ENCODE results near the gene SBF2.
"Not testable (repeated sequence)": the region's sequence is repeated elsewhere in the genome, so short reads cannot be mapped to it uniquely, and the experiment has no call there.

The SBF2 gene

DNA sequence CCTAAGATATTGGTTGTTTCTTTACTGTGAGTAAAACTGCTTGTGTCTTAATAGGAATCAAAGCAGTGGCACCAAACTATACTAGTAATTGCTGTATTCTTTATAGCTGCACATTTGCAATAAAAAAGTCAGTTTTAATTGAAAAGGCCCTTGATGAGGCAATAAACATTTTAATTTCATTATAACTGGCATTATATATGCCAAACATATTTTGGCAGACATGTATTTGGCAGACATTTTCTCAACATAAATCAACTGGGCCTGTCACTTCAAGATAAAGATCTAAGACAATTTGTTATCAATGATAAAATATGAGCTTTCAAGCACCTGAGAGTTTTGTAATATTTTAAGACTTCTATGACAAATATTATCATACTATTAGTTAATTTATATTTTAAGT is 245.7 kb downstream of the SBF2 start:
- no peak for DNase-seq

DNA sequence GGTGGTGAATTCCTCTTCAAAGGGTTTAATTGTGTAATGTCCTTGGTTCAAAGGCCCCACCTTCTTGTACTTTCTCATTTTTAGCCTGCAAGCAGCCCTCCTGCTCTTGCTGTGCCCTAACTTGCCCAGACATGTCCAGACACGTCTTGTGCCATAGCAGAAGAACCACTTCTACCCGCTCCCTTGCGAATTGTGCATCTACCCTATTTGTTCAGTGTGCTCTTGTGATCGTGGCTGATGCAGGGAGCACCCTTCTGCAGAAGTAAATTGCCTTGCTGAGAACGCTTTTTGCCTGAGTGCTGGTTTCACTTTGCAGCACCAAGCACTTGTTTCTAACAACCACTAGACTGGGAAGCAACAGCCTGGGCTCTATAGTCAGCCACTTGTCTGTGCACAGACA is 249.4 kb downstream of the SBF2 start:
- DNase-seq = no peak

DNA sequence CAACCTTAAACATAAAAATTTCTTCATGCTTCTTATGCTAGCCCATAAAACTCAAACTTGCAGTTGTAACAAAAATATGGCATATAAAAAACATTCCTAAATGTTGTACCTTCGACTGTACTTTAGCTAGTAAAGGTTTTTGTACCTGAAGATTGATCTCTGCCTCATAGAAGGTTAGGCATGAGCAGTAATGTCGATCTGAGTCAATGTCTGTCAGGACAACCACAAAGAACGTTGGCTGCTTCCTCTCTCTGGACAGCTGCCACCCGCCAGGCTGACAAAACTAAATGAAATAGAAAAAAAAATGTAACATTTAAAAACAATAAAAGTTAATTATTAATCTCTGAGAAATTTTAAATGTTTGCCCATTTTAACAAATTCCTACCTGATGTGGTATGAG is 251.3 kb downstream of the SBF2 start:
- no peak for DNase-seq

DNA sequence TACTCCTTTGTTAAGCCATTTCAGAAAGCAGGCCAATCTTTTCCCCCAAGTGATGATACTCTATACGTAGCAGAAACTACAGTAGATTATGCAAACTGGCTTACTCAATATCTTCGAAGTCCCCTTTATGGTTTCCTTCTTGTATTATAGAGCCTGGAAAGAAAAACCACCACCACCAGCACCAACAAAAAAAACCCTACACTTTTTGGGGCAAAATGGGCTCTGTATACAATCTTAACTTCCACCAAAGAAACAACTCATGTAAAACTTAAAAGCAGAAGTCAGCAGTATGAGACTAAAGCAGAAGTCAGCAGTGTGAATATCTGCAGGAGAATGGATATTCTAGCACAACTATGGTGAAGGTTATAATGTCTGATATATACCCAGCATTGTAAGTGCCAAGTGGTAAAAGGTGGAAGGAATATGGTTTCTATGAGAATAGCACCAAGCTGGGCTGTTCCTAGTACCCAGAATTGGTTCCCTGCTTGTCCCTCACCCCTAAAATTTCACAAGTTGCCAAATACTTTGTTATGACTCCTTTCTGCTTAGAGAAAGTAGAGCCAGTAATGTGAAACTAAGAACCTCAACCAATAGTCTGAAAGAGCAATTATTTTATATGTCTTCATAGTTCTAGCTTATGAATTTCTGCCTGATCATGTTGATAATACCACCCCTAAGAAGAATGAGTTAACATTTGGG is 252.1 kb downstream of the SBF2 start:
- no peak for DNase-seq

DNA sequence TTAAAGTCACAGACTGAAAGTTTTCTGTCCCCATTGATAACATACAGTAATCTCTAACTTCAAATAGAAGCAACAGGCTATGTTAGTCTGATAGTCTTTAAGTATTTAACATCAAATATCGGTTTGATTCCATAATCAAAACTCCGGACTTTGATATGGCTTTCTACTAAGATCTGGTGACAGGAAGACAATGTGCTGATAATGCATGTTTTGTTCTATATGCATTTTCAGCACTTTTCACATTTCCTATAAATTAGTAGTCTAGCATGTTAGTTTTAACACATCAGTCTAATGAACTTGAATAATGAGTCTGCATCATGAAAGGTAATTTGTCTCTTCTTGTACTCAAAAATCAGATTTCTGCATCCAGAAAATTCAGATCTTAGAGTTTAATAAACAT is 252.7 kb downstream of the SBF2 start:
- no peak for DNase-seq

DNA sequence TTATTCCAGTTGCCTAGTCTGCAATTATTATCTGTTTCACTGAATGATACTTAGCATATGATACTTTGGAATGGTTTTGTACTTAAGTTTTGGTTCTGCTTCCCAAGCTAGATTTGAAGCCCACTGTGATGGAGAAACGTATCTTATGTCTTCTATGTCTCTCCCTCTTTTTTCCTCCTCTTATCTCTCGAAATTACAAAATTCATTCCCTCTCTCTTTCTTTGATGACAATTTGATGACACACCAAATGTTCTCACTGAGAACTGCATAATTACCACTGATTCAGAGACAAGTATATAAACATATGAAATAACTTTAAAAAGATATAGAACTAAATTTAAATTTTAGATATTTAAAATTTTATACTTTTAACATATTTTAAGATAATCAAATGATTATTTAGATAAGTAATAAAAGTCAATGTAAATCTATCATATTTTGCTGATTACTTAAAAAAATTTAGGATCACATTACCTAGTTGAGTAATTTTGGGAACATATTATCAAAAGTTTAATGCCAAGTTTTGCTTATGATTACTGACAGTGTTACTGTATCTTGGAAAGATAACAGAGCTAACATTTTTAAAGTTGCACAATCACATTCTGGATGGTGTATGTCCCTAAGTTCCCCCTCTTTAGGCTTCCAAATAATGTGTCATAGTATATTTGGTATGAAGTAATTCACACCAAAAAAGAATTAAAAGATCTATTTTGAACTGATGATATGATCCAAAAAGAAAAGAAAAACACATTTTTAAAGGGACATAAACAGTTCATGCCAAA is 255.3 kb downstream of the SBF2 start:
- no peak for DNase-seq

DNA sequence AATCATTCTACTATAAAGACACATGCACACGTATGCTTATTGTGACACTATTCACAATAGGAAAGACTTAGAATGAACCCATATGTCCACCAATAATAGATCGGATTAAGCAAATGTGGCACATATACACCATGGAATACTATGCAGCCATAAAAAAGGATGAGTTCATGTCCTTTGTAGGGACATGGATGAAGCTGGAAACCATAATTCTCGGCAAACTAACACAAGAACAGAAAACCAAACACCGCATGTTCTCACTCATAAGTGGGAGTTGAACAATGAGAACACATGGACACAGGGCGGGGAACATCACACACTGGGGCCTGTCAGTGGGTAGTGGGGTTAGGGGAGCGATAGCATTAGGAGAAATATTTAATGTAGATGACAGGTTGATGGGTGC is 258.1 kb downstream of the SBF2 start:
- not testable (repeated sequence) for DNase-seq

DNA sequence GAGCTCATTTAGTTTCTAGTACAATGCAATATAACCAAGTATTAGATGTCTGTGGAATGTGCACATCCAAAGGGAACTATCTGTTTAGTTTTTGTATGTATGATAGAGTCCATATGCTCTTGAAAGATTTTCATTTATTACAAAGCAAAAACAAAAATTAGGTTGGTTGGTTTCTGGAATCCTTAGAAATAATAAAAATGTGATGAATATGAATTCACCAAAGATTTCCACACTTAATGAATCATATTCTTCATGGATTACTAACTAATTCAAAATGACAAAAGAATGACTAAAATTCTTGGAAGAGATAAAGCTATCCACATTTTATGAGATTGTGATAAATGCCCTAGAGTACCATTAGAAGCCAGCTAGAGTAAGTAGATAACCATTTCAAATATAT is 261.1 kb downstream of the SBF2 start:
- DNase-seq = no peak

DNA sequence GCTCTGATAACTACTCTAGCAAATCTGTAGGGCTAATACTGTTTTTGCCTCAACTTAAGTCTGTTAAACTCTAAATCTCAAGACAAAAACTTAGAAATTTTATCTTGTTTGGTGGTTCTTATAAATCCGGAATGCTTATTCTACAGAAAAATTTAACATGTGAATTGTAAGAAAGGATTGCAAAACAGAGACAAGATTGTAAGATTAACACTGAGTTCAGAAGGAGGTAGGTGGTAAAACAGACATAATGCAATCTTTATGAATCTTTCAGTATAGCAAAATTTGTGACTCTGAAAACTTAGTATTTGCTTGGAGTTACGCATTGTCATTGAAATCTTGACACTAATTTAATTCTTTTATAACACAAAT is 263.9 kb downstream of the SBF2 start:
- DNase-seq = no peak

DNA sequence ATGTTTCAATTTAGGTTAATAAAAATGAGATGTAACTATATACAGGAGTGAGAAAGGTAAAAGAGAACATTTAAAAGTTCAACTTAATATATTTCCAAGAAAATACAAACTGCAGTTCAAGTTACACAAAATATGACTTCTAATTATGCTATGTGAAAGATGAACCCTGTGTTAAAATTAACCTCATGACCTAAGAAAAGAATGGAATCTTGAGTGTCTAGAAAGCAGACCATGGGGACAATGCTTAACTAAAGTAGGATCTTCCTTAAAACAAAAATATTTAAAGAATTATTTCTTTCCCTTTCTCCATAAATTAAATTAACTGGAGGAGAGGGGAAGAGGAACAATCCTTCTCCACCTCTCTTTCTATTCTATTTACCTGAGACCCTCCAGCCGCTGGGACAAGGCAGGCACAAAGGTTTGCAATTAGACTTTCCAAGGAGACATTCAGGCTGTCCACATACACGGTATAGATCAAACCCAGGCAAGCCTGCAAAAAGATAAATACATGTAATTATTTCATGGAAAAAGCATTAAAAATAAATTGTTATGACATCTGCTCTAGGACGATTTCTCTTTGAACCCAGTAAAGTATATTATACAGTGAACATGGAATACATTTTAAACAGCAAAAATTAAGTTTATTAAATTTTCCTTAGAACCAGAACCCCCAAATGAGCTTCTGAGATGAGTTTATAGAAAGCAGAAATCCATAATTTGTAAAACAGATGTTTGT is 264.5 kb downstream of the SBF2 start:
- DNase-seq = no peak

DNA sequence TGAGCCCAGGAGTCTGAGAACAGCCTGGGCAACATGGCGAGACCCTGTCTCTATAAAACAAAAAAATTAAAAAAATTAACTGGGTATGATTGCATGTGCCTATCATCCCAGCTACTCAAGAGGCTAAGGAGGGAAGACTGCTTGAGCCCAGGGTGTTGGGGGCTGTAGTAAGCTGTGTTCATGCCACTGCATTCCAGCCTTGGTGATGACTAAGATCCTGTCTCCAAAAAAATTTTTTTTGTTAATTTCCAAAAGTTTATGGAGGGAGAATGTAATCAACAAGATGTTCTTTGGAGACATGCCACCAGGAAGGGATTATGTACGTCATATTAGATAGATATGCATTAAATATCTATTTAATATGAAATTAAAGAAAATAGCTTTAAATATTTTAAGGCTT is 267.5 kb downstream of the SBF2 start:
- DNase-seq = no peak

DNA sequence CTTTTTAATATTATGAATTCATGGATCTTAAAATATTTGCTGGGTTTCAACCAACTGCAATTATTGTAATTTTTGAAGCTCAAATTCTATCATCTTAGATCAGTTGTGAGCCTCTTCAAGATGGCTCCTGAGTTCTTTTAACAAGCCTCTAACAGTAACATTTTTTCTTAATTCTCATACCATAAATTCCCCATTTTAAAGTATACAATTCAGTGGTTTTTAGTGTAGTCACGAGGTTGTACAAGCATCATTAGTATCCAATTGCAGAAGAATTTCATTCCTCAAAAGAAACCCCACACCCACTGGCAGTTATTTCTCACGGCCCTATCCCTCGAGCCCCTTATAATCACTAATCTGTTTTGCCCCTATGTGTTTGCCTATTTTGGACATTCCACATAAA is 270.8 kb downstream of the SBF2 start:
- no peak for DNase-seq

DNA sequence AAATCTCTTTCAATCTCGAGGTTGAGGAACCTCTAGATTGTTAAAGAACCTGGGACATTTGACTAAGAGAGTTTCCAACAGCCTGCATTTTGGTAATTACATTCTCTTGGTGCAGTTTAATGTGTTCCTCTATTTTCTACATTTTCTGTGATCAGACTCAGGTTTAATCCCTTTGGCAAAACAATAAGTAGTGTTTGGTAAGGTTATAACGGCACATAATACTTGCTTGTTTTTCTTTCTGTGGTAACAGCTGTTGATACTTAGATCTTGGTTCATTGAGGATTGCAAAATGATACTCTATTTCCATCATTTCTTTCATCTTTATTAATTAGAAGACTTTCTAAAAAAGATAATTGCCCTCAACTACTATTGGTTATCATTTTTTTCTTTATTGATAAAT is 271.3 kb downstream of the SBF2 start:
- DNase-seq = no peak

DNA sequence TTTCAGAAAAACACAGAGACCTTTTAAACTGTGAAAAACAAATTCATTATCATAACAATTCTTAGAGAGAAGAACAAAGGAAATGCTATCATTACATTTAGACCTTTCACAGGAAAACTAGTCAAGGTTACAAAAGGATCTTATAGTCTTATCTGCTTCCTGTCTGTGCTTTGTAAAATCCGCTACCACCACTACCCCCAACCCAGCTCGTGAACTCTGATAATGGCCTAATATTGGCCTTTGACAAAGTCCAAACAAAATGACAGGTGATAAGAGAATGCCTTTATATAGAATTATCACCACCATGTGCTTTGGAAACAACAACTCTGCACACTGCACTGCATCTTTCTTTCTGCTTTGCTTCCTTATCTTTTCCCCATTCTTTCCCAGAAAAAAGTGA is 272.5 kb downstream of the SBF2 start:
- no peak for DNase-seq

DNA sequence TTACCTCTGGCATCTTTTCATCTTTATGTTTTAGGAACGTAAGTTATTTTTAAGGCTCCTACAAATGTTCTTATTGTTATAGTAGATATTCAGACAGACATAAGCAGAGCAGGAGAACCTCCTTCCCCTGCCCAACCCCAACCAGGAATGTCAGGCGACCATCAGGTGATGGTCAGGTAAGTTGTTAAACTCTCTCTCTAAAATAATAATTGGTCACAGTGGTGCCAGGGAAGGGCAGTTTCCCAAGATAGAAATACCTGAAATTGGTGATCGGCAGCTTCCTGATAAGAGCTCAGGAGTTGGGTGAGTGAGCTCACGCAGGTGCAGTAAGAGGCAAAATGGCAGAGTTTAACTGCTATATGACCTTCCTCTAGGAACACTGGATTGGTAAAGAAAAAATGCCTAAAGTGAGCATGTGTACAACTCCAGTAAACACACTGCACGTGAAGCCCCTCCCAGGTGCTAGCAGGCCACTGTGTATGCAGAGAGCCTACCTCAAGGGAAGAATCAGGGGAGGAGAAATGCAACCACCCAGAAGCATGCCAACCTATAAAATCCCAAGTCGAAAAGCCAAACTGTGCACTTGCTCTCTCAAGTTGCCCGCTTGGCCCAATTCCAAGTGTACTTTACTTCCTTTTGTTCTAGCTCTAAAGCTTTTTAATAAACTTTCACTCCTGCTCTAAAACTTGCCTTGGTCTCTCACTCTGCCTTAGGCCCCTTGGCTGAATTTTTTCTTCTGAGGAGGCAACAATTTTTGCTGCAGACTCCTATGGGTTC is 273.9 kb downstream of the SBF2 start:
- no peak for DNase-seq

DNA sequence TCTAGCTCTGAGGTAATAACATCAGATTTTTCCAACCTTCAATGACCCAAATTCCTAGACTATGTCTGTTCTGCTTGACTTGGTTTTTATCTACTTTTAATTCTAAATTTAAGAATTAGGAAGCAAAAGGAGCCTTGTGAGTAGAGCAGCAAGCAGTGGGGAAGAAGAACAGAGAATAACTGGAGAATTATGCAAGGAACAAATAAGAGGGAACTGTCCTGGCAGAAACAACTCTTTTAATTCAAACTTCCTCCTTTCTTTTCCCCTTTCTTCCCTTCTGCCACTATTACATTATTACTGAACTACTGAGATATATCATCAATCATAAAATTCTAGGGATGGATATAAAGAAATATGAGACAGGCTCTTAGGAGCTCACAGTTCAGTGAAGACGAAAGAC is 276.1 kb downstream of the SBF2 start:
- DNase-seq = no peak

DNA sequence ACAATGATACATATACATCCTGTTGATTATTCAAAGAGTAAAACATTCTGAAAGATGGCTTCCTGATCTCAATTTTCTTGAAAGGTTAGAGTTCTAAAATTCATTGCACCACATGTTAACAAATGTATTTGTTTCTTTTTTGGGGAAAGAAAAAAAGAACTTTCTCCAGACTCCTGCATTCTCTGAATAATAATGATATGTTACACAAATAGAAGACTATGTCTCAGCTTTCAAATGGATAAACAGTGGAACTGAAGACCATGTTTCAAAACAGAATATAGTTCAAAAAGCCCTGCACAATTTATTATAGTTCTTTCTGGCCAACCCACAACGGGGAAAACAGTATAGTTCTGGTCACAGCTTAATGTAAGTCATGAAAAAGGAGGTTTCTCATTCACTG is 277.0 kb downstream of the SBF2 start:
- DNase-seq = no peak

DNA sequence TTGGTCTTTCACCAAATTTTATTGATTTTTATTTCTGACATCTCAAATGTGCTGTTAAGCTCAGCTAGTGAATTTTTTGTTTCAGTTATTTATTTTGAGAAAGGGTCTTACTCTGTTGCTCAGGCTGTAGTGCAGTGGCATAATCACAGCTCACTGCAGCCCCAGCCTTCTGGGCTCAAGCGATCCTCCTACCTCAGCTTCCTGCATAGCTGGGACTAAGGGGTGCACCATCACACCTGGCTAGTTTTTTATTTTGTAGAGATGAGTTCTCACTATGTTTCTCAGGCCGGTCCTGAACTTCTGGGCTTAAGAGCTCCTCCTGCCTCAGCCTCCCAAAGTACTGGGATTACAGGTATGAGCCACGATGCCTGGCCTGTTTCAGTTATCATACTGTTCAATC is 282.0 kb downstream of the SBF2 start:
- no peak for DNase-seq

DNA sequence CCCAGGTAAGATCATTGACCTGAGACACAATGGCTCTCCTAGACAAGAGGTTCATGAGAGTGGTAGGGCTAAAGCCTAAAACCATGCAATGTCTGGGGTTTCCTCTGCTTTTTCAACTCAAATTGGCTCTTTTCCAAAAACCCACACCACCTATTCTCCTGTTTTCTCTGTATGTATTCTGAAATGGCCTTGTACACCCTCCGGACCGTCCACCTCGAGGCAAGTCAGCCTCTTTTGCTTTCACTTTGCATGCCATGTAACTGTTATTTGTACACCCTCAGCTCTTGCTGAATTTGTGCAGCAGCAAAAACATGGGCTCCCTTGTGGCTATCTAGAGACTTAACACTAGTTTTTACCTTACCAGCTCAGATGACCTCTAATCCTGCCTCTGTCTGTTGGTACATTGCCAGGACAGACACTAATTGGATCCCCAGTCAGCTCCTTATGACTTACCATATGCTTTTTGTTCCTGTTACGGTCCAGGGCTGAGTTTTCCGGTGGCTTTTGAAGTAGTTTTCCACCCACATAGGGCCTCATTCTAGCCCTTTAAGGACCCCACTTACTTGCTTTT is 288.0 kb downstream of the SBF2 start:
- no peak for DNase-seq

DNA sequence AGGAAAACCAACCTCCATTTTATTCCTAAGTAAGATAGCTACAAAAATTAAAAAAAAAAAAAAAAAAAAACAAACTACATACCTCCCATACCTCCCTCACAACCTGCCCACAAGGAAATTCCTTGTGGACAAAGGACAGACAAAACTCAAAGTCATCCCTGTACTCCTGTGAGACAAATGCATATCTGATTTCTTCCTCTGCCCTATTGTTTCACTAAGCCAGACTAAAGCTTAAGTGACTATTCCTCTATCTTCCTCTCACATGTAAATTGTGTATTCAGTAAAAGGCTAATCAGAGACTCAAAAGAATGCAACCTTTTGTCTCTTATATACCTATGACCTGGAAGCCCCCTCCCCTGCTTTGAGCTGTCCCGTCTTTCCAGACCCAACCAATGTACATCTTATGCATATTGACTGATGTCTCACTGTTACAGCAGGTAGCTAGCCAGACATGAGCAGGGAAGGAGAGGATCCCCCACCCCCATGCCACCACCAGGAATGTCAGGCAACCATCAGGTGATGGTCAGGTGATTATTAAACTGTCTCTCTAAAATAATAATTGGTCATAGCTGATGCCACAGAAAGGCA is 289.4 kb downstream of the SBF2 start:
- DNase-seq = no peak

DNA sequence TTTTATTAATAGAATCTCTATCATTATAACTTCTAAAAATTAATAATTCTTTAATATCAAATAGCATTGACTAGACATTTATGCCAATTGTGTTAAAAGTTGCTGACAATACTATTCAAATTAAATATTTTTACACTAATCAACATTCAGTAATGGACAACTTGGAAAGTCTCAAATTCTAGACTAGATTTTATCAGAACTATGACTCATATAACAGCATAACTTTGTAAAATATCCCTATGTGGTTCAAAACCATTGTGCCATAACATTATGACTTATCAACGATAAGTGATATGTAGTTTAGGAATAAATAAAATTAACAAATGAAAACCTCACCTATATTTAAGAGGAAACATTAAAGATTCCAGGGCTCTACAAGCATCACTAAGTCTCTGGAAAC is 291.8 kb downstream of the SBF2 start:
- no peak for DNase-seq

DNA sequence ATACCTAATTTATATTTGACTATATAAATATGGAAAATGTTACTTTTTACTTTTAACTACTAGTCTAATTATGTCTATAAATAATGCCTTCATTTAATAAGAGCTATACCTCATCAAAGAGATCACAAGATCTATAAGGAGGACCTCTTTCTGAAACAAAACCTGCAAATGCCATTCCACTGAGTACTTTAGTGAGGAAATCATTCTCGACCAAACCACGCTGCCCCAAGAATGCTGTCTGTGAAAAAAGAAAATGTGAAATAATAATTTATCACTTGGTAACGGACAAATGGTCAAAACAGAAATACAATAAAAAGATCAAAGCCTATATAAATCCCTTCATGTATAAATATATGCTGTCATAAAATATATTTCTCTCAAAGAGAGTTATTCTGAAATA is 301.7 kb downstream of the SBF2 start:
- no peak for DNase-seq
